Naive thymus-derived CD4-positive, alpha-beta T cell (primary cell): Measurements from ENCODE around the gene SHTN1. TPM values are rescaled to one million over a fixed set of nuclear protein-coding genes. Genes with fewer than 3 reads are reported as not detected.

Source experiments
- ATAC-seq: fragments of 150-1000 bp; cut with Tn5 transposase; 2 replicates; pipeline ENCODE4 v1.10.0; 2021; ENCODE audit warnings: mild to moderate bottlenecking, moderate library complexity
- CTCF ChIA-PET: fragments of 350-600 bp; sonication (Branson Sonifier 250); formaldehyde crosslinking; loops from one replicate; lab custom pipeline; 2021; ENCODE audit warnings: antibody characterized with exemption; lab: Charles Lee
- POLR2A ChIA-PET: fragments of 350-600 bp; sonication (Branson Sonifier 250); formaldehyde crosslinking; loops from one replicate; lab custom pipeline; 2021; ENCODE audit warnings: antibody characterized with exemption, inconsistent platforms; lab: Charles Lee
- DNase-seq, 9 donors: peaks; one replicate each; pipeline versions ENCODE4 v3.0.0 to v3.0.0-alpha.2; 2020 to 2022; ENCODE audit warnings: mixed read lengths in 1 of 9
- H3K27ac ChIP-seq: one replicate; pipeline ENCODE4 v1.7.0; 2013; ENCODE audit warnings: mild to moderate bottlenecking, low read depth, low read length, moderate library complexity
- H3K27me3 ChIP-seq, 2 donors: one replicate each; pipeline ENCODE4 v1.7.0; 2013; ENCODE audit warnings: low read length in 2 of 2, mild to moderate bottlenecking in 2 of 2, moderate library complexity in 2 of 2; ENCODE audit not compliant: control insufficient read depth in 2 of 2, insufficient read depth in 2 of 2
- H3K36me3 ChIP-seq, 3 experiments: 1 replicate in 2 of 3; 2 replicates in 1 of 3; pipeline ENCODE4 v1.7.0; 2013; ENCODE audit warnings: low read length in 3 of 3, mild to moderate bottlenecking in 3 of 3, moderate library complexity in 1 of 3; ENCODE audit not compliant: insufficient read depth in 3 of 3, control insufficient read depth in 2 of 3
- H3K4me1 ChIP-seq, 2 donors: one replicate each; pipeline ENCODE4 v1.7.0; 2013; ENCODE audit warnings: low read length in 2 of 2, mild to moderate bottlenecking in 2 of 2, moderate library complexity in 1 of 2; ENCODE audit not compliant: control insufficient read depth in 2 of 2, insufficient read depth in 2 of 2
- H3K4me3 ChIP-seq: 2 replicates; pipeline ENCODE4 v1.7.0; 2013; ENCODE audit warnings: mild to moderate bottlenecking, low read length
- H3K9me3 ChIP-seq, 3 experiments: 1 replicate in 2 of 3; 2 replicates in 1 of 3; pipeline ENCODE4 v1.7.0; 2013; ENCODE audit warnings: low read length in 3 of 3; ENCODE audit not compliant: control insufficient read depth in 2 of 3
- H3K27ac Mint-ChIP-seq, 9 donors: one replicate each; pipeline ENCODE4 v1.8.0; 2020 to 2022; ENCODE audit warnings: mixed read lengths in 9 of 9, mild to moderate bottlenecking in 8 of 9, moderate library complexity in 5 of 9, inconsistent platforms in 2 of 9
- H3K27me3 Mint-ChIP-seq, 5 donors: one replicate each; pipeline ENCODE4 v1.8.0; 2021 to 2022; ENCODE audit warnings: mixed read lengths in 5 of 5, mild to moderate bottlenecking in 1 of 5
- H3K36me3 Mint-ChIP-seq, 5 donors: one replicate each; pipeline ENCODE4 v1.8.0; 2020 to 2022; ENCODE audit warnings: mixed read lengths in 5 of 5, mild to moderate bottlenecking in 3 of 5, inconsistent platforms in 1 of 5
- H3K4me1 Mint-ChIP-seq, 7 donors: one replicate each; pipeline ENCODE4 v1.8.0; 2020 to 2022; ENCODE audit warnings: mixed read lengths in 7 of 7, mild to moderate bottlenecking in 3 of 7, inconsistent platforms in 1 of 7
- H3K4me3 Mint-ChIP-seq, 10 donors: one replicate each; pipeline ENCODE4 v1.8.0; 2020 to 2022; ENCODE audit warnings: mild to moderate bottlenecking in 10 of 10, mixed read lengths in 10 of 10, moderate library complexity in 6 of 10, inconsistent platforms in 2 of 10
- H3K9me3 Mint-ChIP-seq, 11 donors: one replicate each; pipeline ENCODE4 v1.8.0; 2020 to 2022; ENCODE audit warnings: mixed read lengths in 11 of 11, mild to moderate bottlenecking in 4 of 11, inconsistent platforms in 1 of 11, moderate library complexity in 1 of 11
- intact Hi-C, 2 donors: fragments of 100-400 bp; cut with micrococcal nuclease; formaldehyde crosslinking; loops; one replicate each; pipeline ENCODE4 v1.15.1; 2023
- polyA plus RNA-seq, 2 donors: library from polyadenylated mRNA; unstranded; fragments of 300-500 nt; fragmentation: Illumina TruSeq; gene quantifications; one replicate each; pipeline ENCODE4 v1.2.3, GENCODE V29; 2021
- total RNA-seq, 6 experiments: library from RNA in 5 of 6; stranded (reverse) in 5 of 6; gene quantifications; 1 replicate in 5 of 6; 2 replicates in 1 of 6; pipeline ENCODE4 v1.2.3 and lab custom pipeline; 2021 to 2026

Gene SHTN1
- total and polyA plus RNA-seq, 7 experiments from 2014 or later: 0.07 to 18.3 (median 0.51) TPM; not detected in 1

DNA sequence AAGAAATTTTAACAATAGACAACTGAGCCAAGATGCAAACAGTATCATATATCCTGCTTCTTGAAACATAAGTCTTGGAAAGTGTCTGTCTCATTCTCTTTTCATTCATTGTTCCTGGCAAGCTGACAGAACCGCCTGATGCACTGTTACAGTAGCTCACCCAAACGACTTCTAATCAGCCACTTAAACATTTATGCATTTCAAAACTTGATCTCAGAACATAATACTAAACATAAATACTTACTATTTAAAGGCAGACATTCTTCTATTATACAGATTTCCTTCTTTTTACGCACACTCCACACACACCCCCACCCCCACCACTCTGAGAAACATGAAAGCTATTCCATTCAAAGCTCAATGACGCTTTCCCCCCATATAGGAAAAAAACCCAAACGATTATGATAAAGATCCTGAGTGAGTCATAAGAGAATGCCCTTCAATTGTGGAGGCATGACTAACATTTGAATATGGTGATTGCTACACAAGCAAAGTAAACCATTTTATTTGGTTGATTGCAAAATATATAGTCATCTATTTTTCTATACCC is 30.5 kb downstream of the SHTN1 start:
- Mint-ChIP-seq H3K27ac (no peak overlapping the region), H3K27me3 (peaks cover 0 to 23% (median 17%) of the 10 kb centered on the region in 5 donors), H3K4me3 (no peak overlapping the region), H3K4me1 (no peaks in the 10 kb centered on the region), H3K36me3 (no peaks in the 10 kb centered on the region), H3K9me3 (peaks cover 0 to 4% (median 0%) of the 10 kb centered on the region in 11 donors)
- no peak overlapping the region for H3K4me3 ChIP-seq
- no peak for ATAC-seq
- ChIA-PET POLR2A (no interaction called here), CTCF (no interaction called here)
- intact Hi-C loops: no loop called here
- no peaks in the 10 kb centered on the region for H3K9me3 ChIP-seq
- no peak overlapping the region for H3K27ac ChIP-seq
- no peaks in the 10 kb centered on the region for H3K36me3 ChIP-seq
- DNase-seq: no peak
- H3K27me3 ChIP-seq: no peaks in the 10 kb centered on the region
- no peaks in the 10 kb centered on the region for H3K4me1 ChIP-seq

DNA sequence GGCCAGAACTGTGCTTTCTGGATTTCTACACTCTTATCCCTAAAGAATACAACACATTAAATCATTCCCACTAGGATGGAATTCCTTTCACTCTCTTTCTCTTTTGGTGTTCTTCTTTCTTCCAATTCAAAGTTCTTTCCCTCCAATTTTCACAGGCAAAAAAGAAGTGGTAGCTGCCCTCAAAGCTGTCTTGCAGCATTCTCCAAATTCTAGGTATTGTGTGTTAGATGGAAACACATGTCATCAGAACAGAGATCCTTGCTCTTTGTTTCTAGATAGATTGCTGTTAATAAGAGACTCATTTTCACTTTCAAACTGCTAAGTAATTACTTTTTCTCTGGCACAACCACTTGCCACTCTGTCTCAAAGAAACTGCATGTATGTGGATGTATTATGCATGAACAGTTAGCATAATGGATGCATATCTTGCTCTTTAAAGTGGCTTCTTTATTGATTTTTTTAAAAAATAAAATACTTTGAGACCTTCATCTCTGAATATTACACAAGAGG is 31.0 kb downstream of the SHTN1 start:
- H3K4me1 Mint-ChIP-seq: no peaks in the 10 kb centered on the region
- Histone ChIP-seq H3K36me3 (no peaks in the 10 kb centered on the region), H3K4me3 (no peak overlapping the region), H3K4me1 (no peaks in the 10 kb centered on the region), H3K27ac (no peak overlapping the region), H3K9me3 (no peaks in the 10 kb centered on the region), H3K27me3 (no peaks in the 10 kb centered on the region)
- H3K4me3 Mint-ChIP-seq: no peak overlapping the region
- intact Hi-C loops: no loop called here
- peaks cover 0 to 4% (median 0%) of the 10 kb centered on the region in 11 donors for H3K9me3 Mint-ChIP-seq
- no peaks in the 10 kb centered on the region for H3K36me3 Mint-ChIP-seq
- peaks cover 0 to 23% (median 17%) of the 10 kb centered on the region in 5 donors for H3K27me3 Mint-ChIP-seq
- ChIA-PET CTCF (no interaction called here), POLR2A (no interaction called here)
- no peak for ATAC-seq
- no peak for DNase-seq
- no peak overlapping the region for H3K27ac Mint-ChIP-seq

DNA sequence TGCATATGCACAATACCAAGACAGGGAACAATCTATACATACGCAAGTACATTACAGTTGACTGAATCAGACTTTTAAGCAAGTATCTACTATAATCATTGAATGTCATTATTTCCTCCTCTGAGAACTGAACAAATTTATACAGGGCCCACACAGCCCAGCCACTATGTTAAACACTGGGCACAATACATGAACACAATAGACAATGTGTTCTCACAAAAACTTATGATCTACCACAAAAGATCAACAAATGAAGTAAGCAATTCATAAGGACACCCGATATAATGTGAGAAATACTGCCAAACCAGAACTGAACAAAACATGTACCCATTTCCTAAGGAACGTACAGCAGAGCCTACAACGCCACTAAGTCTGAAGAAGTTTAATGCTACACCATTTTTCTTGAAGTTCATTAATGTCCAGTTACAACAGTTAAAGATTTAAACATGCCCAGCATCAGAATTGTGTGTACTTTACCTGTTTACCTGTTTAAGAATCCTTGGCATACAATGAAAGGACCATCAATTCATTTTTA is 31.5 kb downstream of the SHTN1 start:
- DNase-seq (no peak), ATAC-seq (no peak)
- CTCF ChIA-PET: no interaction called here
- POLR2A ChIA-PET: no interaction called here
- Histone ChIP-seq H3K36me3 (no peaks in the 10 kb centered on the region), H3K4me3 (no peak overlapping the region), H3K4me1 (no peaks in the 10 kb centered on the region), H3K9me3 (no peaks in the 10 kb centered on the region), H3K27me3 (no peaks in the 10 kb centered on the region), H3K27ac (no peak overlapping the region)
- H3K27me3 Mint-ChIP-seq: peaks cover 0 to 24% (median 17%) of the 10 kb centered on the region in 5 donors
- no peaks in the 10 kb centered on the region for H3K4me1 Mint-ChIP-seq
- peaks cover 0 to 4% (median 0%) of the 10 kb centered on the region in 11 donors for H3K9me3 Mint-ChIP-seq
- H3K27ac Mint-ChIP-seq: no peak overlapping the region
- H3K4me3 Mint-ChIP-seq: no peak overlapping the region
- no peaks in the 10 kb centered on the region for H3K36me3 Mint-ChIP-seq
- intact Hi-C loops: no loop called here

DNA sequence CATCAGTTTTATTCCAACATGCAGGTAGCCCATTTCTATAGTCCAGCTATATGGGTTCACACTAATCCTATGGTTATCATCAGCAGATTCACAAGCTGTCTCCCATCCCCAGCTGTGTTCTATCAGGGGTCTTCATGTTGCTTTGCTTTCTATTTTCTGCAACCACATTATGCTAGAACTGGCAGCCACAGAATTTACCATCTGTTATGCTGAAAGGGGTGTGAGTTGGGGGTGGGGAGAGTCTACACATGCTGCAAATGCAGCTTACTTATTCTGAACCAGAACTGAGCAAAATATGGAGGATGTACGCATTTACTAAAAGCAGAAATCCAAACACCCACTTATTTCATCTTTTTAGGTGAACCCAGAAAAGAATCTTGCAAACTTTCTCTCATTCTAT is 32.9 kb downstream of the SHTN1 start:
- Mint-ChIP-seq H3K36me3 (no peaks in the 10 kb centered on the region), H3K4me3 (no peak overlapping the region), H3K27me3 (peaks cover 0 to 20% (median 15%) of the 10 kb centered on the region in 5 donors), H3K4me1 (no peaks in the 10 kb centered on the region), H3K27ac (no peak overlapping the region), H3K9me3 (peaks cover 0 to 4% (median 0%) of the 10 kb centered on the region in 11 donors)
- DNase-seq: no peak
- POLR2A ChIA-PET: no interaction called here
- no peak for ATAC-seq
- Histone ChIP-seq H3K4me3 (no peak overlapping the region), H3K27ac (no peak overlapping the region), H3K9me3 (no peaks in the 10 kb centered on the region), H3K27me3 (no peaks in the 10 kb centered on the region), H3K4me1 (no peaks in the 10 kb centered on the region), H3K36me3 (no peaks in the 10 kb centered on the region)
- intact Hi-C loops: no loop called here
- CTCF ChIA-PET: no interaction called here

DNA sequence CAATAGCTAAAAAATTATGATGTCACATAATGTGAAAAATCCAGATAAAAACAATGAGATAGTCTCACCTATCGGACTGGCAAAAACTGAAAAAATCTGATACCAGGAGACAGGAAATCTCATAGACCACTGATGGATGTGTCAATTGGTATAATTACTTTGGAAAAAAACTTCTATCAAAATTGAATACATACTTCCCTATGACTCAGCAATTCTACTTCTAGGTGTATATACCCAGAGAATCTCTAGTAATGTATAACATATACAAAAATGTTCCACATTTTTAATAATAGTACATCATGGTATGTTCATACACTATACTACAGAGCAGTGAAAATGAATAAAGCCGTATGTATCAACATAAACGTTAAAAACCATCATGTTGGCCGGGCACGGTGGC is 34.9 kb downstream of the SHTN1 start:
- Histone ChIP-seq H3K4me3 (no peak overlapping the region), H3K27me3 (no peaks in the 10 kb centered on the region), H3K9me3 (no peaks in the 10 kb centered on the region), H3K27ac (no peak overlapping the region), H3K4me1 (no peaks in the 10 kb centered on the region), H3K36me3 (no peaks in the 10 kb centered on the region)
- intact Hi-C loops: no loop called here
- CTCF ChIA-PET: no interaction called here
- DNase-seq (no peak), ATAC-seq (no peak)
- H3K9me3 Mint-ChIP-seq: no peaks in the 10 kb centered on the region
- H3K36me3 Mint-ChIP-seq: no peaks in the 10 kb centered on the region
- no peak overlapping the region for H3K4me3 Mint-ChIP-seq
- peaks cover 0 to 18% (median 13%) of the 10 kb centered on the region in 5 donors for H3K27me3 Mint-ChIP-seq
- no peak overlapping the region for H3K27ac Mint-ChIP-seq
- H3K4me1 Mint-ChIP-seq: no peaks in the 10 kb centered on the region
- POLR2A ChIA-PET: no interaction called here

DNA sequence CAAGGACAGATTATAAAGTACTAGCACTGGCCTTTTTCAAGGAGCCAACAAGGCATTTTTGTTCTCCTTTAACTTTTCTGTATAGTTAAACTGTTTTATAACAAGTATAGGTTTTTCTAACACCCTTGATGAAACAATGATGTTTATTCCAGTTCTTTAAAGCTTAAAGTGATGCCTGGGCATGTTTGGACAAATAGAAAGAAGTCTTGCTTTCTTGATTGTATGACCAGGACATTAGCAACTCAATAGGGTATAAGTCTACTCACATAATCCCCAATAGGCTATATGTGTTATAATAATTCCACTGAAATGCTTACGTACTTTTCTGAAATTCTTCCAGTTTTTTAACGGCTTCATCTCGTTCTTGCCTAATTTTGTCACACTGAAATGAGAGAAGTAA is 36.7 kb downstream of the SHTN1 start:
- Histone ChIP-seq H3K4me1 (no peaks in the 10 kb centered on the region), H3K4me3 (no peak overlapping the region), H3K27me3 (no peaks in the 10 kb centered on the region), H3K9me3 (no peaks in the 10 kb centered on the region), H3K27ac (no peak overlapping the region), H3K36me3 (no peaks in the 10 kb centered on the region)
- POLR2A ChIA-PET: no interaction called here
- Mint-ChIP-seq H3K36me3 (no peaks in the 10 kb centered on the region), H3K4me3 (no peak overlapping the region), H3K9me3 (no peaks in the 10 kb centered on the region), H3K4me1 (no peaks in the 10 kb centered on the region), H3K27ac (no peak overlapping the region), H3K27me3 (peaks cover 0 to 18% (median 4%) of the 10 kb centered on the region in 5 donors)
- CTCF ChIA-PET: no interaction called here
- DNase-seq (no peak), ATAC-seq (no peak)
- intact Hi-C loops: no loop called here
